SK-N-MC (cell line): ENCODE measurements around the gene BAG2.
A peak's percentile ranks its signal among the peaks of the same experiment; 100 is the strongest.

ENCODE experiments used
- EZH2 ChIP-seq: fragments of 200-600 bp; sonication (generic); IDR thresholded peaks from one replicate; pipeline ENCODE4 v1.6.1; 2017; ENCODE audit warnings: antibody characterized with exemption
- POLR2AphosphoS5 ChIP-seq: IDR thresholded peaks from 2 replicates; pipeline ENCODE4 v1.6.1; 2012; ENCODE audit warnings: mild to moderate bottlenecking, low read depth, low read length, borderline replicate concordance

DNA sequence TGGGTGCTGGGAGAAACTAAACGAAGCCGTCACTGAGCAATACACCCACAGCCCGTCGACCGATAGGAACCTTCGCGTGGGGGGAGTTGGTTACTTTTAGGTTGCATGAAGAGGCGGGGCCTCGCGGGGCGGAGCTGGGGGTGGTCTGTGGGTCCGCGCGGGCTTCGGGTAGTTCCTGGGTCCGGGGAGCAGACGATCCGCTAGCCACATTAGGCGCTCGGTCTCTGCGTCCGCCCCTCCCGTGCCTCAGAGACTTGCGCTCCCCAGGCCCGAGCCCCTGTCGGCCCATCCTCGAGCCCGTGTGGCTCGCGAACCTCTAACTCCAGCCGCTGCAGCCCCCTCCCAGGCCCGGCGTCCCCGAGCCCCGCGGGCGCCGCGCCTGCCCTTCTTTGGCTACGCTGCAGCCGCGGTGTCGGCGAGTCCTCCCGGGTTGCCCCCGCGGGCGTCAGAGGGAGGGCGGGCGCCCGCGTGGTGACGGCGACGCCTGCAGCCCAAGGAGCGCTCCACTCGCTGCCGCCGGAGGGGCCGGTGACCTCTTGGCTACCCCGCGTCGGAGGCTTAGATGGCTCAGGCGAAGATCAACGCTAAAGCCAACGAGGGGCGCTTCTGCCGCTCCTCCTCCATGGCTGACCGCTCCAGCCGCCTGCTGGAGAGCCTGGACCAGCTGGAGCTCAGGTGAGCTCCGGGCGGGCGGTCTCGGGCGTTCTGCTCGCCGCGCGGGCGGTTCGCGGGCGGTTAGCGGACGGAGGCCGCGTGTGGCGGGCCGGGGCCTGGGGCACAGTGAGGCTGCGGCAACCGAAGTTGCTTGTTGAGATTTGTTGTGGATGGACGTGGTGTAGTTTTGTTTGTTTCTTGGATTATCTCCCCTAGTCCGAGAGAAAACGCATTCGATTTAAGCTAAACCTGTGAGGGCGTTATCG, at the start of gene BAG2:
- TF ChIP-seq EZH2, result no peak
- TF ChIP-seq POLR2AphosphoS5, result peak; percentile 95
